KOPT-K1 (cell line): ENCODE data around the gene MGAT4A.
"Not testable (repeated sequence)": the region's sequence is repeated elsewhere in the genome, so short reads cannot be mapped to it uniquely, and the experiment has no call there.

ENCODE experiments used
- H3K27ac ChIP-seq: fragments of 200-600 bp; sonication (generic); 2 replicates; pipeline ENCODE4 v1.5.1; 2016; ENCODE audit warnings: antibody characterized with exemption, mild to moderate bottlenecking, low read depth, low read length; ENCODE audit not compliant: poor library complexity, severe bottlenecking
- H3K36me3 ChIP-seq: fragments of 200-600 bp; sonication (generic); 2 replicates; pipeline ENCODE4 v1.5.1; 2017; ENCODE audit warnings: antibody characterized with exemption, mild to moderate bottlenecking, low read length, moderate library complexity; ENCODE audit not compliant: insufficient read depth
- H3K9me3 ChIP-seq: fragments of 200-600 bp; sonication (generic); 2 replicates; pipeline ENCODE4 v1.5.1; 2017; ENCODE audit warnings: antibody characterized with exemption, low read length, mild to moderate bottlenecking; ENCODE audit not compliant: insufficient read depth, poor library complexity, severe bottlenecking

The MGAT4A gene

DNA sequence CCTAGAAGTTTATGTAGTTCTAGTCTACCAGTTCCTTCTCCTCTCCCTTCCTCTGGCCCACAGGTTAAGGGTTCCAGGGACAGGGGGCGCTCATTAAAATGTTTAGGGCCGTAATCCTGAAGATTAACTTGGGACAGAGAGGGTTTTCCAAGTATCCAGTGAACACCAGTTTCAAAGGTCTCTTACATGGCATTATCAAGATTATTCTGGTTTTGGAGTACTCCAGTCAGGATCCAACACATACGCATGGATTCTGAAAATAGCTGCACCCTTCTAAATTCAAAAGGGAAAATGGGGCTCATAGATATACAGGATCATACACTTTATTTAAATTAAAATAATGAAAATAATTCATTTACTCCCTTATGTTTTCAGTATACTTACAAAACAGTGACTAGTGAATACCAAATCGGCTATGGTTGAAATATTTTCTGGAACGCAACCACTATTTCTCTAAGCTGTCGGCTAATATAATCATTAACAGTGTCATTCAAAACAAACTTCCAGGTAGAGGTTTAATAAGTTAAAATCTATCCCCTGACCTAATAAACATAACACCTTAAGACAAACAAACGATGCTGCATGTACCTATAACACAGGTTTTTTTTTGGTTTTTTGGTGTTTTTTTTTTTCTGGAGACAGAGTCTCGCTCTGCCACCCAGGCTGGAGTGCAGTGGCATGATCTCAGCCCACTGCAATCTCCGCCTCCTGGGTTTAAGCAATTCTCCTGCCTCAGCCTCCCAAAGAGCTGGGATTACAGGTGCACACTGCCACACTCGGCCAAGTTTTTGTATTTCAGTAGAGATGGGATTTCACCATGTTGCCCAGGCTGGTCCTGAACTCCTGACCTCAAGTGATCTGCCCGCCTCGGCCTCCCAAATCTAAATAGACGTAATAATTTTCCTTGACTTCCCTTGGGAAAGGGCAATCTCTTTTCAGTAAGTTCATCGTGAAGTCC is 44.7 kb downstream of the MGAT4A start:
- Histone ChIP-seq H3K36me3 (peaks cover 10% of the 10 kb centered on the region; the same call in 1 of the 2 replicates), H3K27ac (no peak overlapping the region), H3K9me3 (peaks cover 5% of the 10 kb centered on the region)

DNA sequence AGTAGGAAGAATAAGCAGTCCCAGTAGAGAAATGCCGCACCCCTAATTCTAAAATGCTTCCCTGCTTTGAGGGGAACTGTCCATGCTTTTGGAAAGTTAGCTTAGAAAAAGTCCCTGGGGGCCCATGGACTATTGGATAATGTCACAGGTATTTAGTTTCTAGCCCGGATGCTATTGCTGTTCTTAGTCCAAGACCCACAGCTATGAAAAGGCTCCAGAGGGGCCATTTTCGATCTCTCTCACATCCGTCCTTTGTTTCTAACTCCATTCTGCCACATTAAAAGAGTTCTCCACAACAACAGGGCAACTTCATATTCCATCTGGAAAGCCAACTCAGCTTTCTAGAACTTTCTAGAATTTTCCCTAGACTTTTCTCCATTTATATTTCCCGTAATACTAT is 47.2 kb downstream of the MGAT4A start:
- H3K36me3 ChIP-seq = peaks cover 13% of the 10 kb centered on the region; the same call in 1 of the 2 replicates
- peak overlapping the region; percentile 9 for H3K27ac ChIP-seq
- peaks cover 5% of the 10 kb centered on the region for H3K9me3 ChIP-seq

DNA sequence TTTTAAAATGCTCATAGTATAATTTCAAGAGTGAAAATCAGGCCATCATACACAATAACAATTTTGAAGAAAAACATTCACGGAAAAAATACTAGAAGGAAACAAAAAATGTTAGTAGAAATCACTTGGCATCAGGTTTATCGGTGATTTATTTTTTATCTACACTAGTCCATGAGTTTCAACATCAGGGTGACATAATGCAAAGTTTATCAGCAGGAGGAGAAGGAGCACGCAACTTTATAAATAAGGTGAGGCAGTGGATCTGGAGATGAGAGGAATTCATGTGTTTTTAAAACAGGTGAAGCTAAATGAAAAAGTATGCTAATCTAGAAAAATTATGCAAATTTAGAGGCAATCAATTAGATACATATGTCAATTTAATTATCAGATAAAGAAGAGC is 54.2 kb downstream of the MGAT4A start:
- Histone ChIP-seq H3K36me3 (peaks cover 75% of the 10 kb centered on the region), H3K27ac (no peak overlapping the region), H3K9me3 (peaks cover 26% of the 10 kb centered on the region)

DNA sequence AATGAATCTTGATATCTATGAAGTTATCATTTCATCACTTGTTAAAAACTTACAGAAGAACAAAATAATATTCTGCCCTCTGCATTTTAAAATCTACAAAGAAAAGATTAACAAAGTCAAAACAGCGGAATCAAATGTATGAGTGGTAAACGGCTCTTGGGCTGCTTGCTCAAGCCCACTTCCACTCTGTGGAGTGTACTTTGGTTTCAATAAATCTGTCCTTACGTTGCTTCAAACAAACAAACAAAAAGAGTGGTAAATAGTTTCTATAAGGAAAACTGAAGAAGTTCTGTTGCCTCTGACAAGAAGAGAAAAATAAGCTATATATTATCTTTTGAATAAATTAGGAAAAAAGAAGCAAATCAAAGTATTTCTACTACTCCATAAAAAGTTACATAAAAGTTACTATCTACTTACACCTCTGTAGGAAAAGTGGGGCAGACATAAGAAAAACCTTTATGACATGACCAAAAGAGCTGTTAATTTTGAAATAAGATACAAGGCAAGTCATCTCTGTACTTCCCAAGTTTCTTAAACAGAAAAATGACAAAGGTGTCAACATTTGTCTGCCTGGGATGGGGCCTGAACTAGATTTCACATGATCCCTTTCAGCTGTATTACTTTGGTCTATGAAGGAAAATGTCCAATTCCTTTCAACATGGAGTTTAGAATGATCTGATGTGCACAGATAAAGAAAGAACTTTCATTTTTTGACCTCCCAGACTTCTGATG is 56.5 kb downstream of the MGAT4A start:
- no peak overlapping the region for H3K27ac ChIP-seq
- H3K36me3 ChIP-seq = peaks cover 91% of the 10 kb centered on the region
- peaks cover 40% of the 10 kb centered on the region for H3K9me3 ChIP-seq

DNA sequence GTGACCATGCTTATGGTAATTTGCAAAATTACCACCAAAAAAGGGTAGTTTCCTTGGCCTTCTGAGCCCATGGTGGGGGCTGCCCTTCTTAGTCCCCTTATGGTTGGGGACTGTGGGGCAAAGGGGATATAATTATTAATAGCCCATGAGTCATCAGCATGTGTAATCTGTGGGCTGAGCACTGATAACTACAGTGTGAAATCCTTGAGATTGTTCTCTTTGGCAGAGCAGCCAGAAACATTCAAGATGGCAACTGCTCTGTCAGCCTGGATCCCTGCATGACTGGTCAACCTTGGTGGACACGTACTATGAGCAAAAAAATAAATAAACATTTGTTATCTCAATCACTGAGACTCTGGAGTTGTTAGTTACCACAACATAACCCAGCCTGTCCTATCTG is 61.3 kb downstream of the MGAT4A start:
- H3K9me3 ChIP-seq = peaks cover 67% of the 10 kb centered on the region
- H3K36me3 ChIP-seq = peaks cover 93% of the 10 kb centered on the region
- H3K27ac ChIP-seq = no peak overlapping the region

DNA sequence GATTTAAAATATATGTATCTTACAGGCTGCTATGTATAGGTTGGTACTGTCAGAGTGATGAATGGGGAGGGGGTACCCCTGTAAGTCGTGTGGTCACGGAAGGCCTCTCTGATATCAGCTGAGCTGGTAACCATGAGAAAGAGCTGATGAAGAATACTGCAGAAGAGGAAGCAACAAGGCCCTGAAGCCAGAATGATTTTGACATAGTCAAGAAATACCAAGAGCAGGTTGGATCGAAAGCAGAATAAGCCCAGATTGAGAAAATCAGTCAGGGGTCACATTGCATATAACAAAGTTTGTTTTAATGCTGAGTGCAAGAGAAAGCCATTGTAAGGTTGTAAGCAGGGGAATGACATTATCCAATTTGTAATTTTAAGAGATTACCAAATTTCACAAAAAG is 65.3 kb downstream of the MGAT4A start:
- Histone ChIP-seq H3K36me3 (peaks cover 67% of the 10 kb centered on the region), H3K27ac (peak overlapping the region; percentile 83), H3K9me3 (peaks cover 41% of the 10 kb centered on the region)

DNA sequence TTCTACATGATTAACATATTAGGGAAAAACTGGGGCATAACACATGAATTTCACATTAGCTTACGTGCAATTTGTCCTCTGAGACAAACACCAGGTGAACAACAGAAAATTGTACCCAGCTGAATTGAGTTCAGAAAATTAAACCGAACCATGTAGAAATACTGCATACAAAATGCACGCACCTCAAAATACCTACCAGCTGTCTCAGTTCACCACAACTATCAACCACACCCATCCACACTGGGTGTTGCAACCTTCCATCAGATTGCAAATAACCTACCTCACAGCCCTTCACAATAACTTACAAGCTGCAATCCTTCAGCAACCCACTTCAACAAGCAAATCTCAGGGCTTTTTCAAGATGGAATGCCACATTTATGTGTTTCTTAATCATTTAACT is 66.6 kb downstream of the MGAT4A start:
- Histone ChIP-seq H3K9me3 (peaks cover 39% of the 10 kb centered on the region), H3K27ac (peak overlapping the region; percentile 83), H3K36me3 (peaks cover 62% of the 10 kb centered on the region)

DNA sequence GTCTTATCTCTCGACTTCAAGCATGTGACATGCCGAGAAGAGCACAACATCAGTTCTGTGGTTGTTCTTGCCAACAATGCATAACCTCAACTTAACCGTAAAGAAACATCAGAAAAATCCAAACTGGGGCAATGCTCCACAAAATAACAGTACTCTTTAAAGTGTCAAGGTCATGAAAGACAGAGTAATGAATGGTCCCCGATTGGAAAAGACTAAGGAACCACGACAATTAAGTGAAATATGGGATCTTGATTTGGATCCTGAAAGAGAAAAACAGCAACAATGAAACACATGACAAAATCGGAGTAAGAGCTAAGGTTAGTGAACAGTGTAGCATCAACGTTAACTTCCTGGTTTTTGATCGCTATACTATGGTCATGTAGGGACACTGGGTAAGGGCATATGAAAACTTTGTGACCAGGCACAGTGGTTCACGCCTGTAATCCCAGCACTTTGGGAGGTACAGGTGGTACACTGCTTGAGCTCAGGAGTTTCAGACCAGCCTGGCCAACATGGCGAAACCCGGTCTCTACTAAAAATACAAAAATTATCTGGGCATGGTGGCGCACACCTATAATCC is 67.3 kb downstream of the MGAT4A start:
- Histone ChIP-seq H3K36me3 (peaks cover 54% of the 10 kb centered on the region), H3K27ac (peak overlapping the region; percentile 83), H3K9me3 (peaks cover 32% of the 10 kb centered on the region)

DNA sequence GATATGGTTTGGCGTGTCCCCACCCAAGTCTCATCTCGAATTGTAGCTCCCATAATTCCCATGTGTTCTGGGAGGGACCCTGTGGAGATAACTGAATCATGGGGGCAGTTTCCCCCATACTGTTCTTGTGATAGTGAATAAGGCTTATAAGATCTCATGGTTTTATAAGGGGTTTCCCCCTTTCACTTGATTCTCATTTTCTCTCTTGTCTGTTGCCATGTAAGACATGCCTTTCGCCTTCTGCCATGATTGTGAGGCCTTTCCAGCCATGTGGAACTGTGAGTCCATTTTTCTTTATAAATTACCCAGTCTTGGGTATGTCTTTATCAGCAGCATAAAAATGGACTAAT is 71.5 kb downstream of the MGAT4A start:
- not testable (repeated sequence) for H3K9me3 ChIP-seq
- Histone ChIP-seq H3K36me3 (peaks cover 30% of the 10 kb centered on the region), H3K27ac (peak overlapping the region; percentile 83)

DNA sequence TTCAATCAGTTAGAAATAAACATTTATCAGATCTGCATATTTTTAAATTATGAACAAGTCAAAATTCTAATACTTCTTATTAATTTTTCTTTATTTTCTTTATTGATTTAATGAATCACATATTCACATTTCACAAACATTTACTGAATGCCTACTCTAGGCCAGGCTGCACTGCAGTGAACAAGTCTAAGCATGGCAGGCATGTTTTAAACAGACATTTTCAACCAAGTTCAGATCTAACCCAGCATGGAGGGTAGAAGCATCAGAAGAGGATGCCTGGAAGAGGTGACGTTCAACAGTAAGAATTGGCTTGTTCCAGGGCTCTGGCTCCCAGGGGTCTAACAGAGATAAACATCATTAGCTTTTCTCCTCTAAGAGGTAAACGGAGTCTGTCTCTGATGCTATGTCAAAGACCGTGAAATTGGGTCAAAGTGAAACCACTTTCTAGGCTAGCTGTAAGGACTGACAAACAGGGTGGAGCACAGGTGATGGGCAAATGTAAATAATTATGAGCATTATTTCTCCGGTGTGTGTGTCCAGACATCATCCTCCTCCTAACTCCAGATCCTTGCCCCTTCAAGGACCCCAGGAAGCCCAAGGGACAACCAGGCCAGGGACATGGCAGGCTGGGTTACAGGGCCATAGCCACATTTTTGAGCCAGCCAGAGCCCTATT is 72.0 kb downstream of the MGAT4A start:
- H3K27ac ChIP-seq = peak overlapping the region; percentile 83
- peaks cover 9% of the 10 kb centered on the region for H3K9me3 ChIP-seq
- peaks cover 30% of the 10 kb centered on the region for H3K36me3 ChIP-seq

DNA sequence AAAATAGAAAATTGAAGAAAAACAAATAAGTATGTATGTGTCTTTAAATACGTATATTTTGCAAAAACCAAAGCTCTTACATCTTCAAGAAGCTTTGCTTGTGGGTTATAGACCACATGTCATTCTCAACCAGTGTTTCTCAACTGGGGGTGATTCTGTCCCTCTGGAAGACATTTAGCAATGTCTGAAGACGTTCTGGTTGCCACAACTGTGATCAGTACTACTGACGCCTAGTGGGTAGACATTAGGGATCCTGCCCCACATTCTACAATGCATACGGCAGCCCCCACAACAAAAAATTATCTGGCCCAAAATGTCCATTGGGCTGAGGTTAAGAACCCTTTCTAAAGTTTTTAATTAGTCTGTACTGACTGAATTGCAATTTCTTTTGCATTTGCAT is 74.1 kb downstream of the MGAT4A start:
- H3K27ac ChIP-seq = peak overlapping the region; percentile 83
- peaks cover 38% of the 10 kb centered on the region for H3K36me3 ChIP-seq
- peaks cover 9% of the 10 kb centered on the region for H3K9me3 ChIP-seq

DNA sequence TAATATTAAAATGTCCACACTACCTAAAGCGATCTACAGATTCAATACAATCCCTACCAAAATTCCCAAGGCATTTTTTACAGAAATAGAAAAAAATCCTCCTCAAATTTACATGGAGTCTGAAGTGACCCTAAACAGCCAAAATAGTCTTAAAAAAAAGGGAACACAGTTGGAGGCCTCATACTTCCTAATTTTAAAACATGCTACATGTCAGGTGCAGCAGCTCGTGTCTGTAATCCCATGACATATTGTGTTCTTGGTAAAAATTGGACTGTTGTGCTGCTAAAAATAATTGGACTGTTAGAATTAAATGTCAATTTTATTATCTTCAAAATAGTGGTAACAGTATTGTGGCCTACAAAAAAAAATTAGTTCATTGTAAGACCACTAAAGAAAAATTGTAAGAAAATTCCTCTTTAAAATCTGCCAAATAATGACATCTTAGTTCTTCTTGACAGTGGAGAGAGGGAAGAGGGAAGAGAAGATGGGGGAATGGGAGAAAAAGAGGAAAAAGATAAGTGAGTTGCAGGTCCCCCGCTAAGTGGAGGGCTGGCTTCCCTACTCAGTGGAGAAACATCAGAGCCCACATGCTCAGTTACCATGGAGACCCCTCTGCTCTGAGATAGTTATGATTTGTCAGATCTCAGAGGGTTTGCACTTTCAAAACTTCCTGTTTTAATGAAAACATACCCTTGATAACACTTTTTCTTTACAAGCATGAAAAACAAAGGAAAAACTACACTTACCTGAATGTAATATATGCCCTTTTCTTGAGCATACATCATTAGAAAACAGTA is 76.0 kb downstream of the MGAT4A start:
- Histone ChIP-seq H3K9me3 (peaks cover 10% of the 10 kb centered on the region), H3K27ac (peak overlapping the region; percentile 48), H3K36me3 (peaks cover 31% of the 10 kb centered on the region)

DNA sequence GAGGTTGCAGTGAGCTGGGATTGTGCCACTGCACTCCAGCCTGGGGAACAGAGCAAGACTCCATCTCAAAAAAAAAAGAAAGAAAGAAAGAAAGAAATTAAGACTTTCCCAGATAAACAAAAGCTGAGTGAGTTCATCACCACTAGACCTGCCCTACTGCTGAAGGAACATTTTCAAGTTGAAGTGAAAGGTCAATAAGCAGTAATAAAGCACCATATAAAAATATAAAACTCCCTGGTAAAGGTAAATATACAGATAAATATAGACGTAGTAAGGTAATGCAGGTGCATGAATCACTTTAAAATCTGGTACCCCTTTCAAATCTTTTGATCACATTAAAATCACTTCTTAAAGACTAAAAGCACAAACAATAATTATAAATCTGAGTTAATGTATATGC is 79.9 kb downstream of the MGAT4A start:
- Histone ChIP-seq H3K9me3 (peaks cover 11% of the 10 kb centered on the region), H3K27ac (peak overlapping the region; percentile 23), H3K36me3 (peaks cover 59% of the 10 kb centered on the region)

DNA sequence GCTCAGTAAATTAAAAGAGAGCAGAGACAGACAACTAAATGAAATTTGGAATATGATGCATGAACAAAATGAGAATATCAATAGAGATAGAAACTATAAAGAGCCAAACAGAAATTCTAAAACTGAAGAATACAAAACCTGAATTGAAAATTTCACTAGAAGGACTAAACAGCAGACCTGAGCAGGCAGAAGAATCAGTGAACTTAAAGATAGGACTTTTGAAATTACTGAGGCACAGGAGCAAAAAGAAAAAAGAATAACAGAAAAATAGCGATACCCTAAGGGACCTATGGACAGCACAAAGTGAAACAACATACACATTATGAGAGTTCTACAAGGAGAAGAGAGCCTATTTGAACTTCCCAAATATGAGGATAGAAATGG is 80.9 kb downstream of the MGAT4A start:
- H3K9me3 ChIP-seq = peaks cover 11% of the 10 kb centered on the region
- peak overlapping the region; percentile 59 for H3K27ac ChIP-seq
- peaks cover 67% of the 10 kb centered on the region for H3K36me3 ChIP-seq
